ENCODE results near the gene CLEC9A. TPM values are rescaled to one million over a fixed set of nuclear protein-coding genes. Genes with fewer than 3 reads are reported as not detected.

The CLEC9A gene
- total RNA-seq, 4 donors from 2014 or later = not detected

DNA sequence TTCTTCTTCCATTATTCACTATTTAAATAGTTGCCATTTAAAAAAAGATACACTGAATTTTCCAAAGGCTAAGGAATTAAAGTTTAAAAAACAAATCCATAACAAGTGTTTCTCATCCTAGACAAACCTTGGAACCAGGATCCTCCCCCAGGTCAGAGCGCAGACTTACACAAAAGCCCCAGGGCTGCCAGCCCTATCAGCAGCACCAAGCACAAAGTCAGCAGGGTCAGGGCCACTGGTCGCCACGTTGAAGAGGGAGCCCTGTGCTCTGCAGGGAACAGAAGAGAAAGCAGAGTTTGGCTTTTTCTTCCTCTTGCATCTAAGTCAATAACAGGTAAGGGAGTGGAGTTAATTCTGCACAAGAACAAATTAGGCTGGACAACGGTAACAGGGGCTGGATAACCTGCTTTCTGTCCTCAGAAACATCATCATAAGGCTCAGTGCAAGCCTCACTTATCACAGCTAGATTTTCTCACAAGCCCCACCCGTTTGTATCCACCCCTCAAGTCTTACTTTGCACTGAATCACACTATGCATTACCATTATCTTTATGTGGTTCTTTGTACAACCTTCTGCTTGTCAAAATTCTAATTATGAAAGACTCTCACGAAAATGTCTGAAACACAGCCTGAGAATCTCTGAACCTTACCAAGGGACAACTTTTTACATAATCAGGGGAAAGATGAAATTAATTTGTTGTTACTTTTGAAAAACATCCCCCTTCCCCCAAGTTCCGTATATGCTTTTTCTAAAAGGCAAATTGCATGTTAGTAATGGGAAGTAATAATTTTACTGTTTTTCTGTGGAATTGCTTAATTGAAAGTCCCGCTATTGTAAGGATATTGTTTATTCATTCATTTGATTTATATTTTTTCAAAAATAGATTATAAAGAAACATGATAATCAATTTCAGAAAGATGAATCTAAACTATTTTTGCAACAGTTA is 58.7 kb downstream of the CLEC9A start:
- H3K27ac ChIP-seq = no peak overlapping the region
- intact Hi-C loops (cut with DNase I; ENCODE audit: low total_unique reads) = no loop called here
- no peak overlapping the region for H3K4me3 ChIP-seq
- H3K4me1 ChIP-seq = no peaks in the 10 kb centered on the region
- ATAC-seq (no peak), DNase-seq (no peak)
- H3K36me3 ChIP-seq = no peaks in the 10 kb centered on the region
- H3K9me3 ChIP-seq = no peaks in the 10 kb centered on the region
- H3K27me3 ChIP-seq = no peaks in the 10 kb centered on the region
- TF ChIP-seq POLR2A (IDR thresholded peaks at IDR 0.05) = no peak
- TF ChIP-seq, protein P1, sequence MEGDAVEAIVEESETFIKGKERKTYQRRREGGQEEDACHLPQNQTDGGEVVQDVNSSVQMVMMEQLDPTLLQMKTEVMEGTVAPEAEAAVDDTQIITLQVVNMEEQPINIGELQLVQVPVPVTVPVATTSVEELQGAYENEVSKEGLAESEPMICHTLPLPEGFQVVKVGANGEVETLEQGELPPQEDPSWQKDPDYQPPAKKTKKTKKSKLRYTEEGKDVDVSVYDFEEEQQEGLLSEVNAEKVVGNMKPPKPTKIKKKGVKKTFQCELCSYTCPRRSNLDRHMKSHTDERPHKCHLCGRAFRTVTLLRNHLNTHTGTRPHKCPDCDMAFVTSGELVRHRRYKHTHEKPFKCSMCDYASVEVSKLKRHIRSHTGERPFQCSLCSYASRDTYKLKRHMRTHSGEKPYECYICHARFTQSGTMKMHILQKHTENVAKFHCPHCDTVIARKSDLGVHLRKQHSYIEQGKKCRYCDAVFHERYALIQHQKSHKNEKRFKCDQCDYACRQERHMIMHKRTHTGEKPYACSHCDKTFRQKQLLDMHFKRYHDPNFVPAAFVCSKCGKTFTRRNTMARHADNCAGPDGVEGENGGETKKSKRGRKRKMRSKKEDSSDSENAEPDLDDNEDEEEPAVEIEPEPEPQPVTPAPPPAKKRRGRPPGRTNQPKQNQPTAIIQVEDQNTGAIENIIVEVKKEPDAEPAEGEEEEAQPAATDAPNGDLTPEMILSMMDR (IDR thresholded peaks at IDR 0.05 in 4 of 5, conservative IDR thresholded peaks at IDR 0.05 in 1 of 5) = no peak
- in situ Hi-C loops (cut with MboI; ENCODE audit: low sequenced_read_pairs in 4 of 4) = no loop called here

DNA sequence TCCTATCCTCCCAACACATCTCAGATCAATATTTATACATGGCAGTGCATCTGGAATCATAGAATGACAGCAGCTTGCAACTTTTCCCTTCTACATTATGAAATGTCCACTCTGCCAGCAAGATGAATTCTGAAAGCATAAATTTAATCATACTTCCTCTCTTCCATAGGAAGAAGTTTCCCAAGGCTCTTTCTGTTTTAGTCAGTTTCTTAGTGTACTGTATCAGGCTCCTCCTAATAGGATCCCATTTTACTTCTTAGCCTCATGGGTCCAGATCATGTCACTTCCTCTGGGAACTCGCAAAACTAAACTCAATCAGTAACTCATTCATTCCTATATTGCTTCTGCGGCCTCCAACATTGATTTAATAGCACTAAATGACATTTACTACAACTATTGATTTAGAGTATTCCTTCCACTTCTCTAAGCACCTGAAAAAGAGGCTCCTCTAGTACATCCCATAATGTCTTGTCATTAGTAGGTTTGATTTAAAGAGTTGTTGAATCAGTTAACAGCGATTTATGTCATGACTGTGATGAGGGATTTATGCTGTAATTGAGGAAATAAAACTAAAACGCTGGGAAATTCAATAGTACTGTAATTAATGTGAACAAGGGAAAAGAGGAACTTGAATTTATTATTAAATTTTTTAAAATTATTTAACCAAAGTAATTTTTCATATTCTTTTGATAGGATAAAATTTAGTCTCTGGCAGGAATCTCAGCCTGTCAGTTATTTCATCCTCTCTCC is 64.3 kb downstream of the CLEC9A start:
- intact Hi-C loops (cut with DNase I; ENCODE audit: low total_unique reads) (no loop called here), in situ Hi-C loops (cut with MboI; ENCODE audit: low sequenced_read_pairs in 4 of 4) (no loop called here)
- no peak for TF ChIP-seq POLR2A (IDR thresholded peaks at IDR 0.05)
- DNase-seq (no peak), ATAC-seq (no peak)
- H3K36me3 ChIP-seq = no peaks in the 10 kb centered on the region
- no peaks in the 10 kb centered on the region for H3K27me3 ChIP-seq
- H3K4me3 ChIP-seq = no peak overlapping the region
- H3K9me3 ChIP-seq = no peaks in the 10 kb centered on the region
- peak overlapping the region; percentile 9 to 75 (median 68) for H3K27ac ChIP-seq
- H3K4me1 ChIP-seq = no peaks in the 10 kb centered on the region

DNA sequence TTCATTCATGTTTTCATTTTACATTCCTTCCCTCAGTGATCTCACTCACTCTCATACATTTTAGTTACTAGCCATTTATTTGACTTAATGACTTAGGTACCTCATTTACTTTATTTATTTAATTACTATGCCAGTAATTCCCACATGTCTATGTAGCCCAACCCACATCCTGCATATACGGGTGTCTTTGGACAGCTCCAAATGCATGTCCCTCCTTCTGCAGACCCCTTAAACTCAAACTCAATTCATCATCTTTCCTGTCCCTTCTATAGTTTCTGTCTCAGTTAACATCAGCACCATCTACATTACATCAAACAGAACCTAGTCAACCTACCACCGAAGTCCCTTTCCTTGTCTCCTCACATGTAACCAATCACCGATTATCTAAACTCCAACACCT is 65.5 kb downstream of the CLEC9A start:
- ATAC-seq = no peak
- H3K36me3 ChIP-seq = no peaks in the 10 kb centered on the region
- TF ChIP-seq, protein P1 (IDR thresholded peaks at IDR 0.05 in 4 of 5, conservative IDR thresholded peaks at IDR 0.05 in 1 of 5) = no peak
- TF ChIP-seq POLR2A (IDR thresholded peaks at IDR 0.05) = no peak
- H3K4me3 ChIP-seq = peak overlapping the region in 2 of 4 donors; percentile 23 to 42
- intact Hi-C loops (cut with DNase I; ENCODE audit: low total_unique reads) (no loop called here), in situ Hi-C loops (cut with MboI; ENCODE audit: low sequenced_read_pairs in 4 of 4) (no loop called here)
- no peaks in the 10 kb centered on the region for H3K9me3 ChIP-seq
- H3K27ac ChIP-seq = peak overlapping the region; percentile 9 to 75 (median 68)
- H3K4me1 ChIP-seq = peaks cover 0 to 2% of the 10 kb centered on the region in 2 donors
- H3K27me3 ChIP-seq = no peaks in the 10 kb centered on the region
- DNase-seq = no peak

DNA sequence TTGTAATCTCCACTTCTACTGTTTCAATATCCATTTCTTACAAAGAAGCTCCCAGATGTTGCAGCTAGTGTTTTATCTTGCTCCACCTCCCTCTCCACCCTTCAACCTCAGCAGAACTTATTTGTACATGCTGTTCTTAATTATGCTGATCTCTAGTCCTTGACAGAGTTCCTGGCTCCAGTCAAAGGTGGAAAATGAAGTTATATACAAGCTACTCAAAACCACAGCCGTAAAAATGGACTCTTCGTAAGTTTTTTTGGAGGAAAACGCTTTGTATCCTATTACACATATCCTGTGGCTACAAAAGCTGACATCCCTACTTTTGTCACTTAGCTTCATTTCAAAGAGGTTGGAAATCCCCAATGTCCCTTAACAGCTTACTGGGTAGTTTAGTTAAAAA is 67.0 kb downstream of the CLEC9A start:
- TF ChIP-seq, protein P1 (IDR thresholded peaks at IDR 0.05 in 4 of 5, conservative IDR thresholded peaks at IDR 0.05 in 1 of 5) = no peak
- peak in 1 of 2 donors; percentile 37 for TF ChIP-seq POLR2A (IDR thresholded peaks at IDR 0.05)
- DNase-seq (no peak), ATAC-seq (peak; percentile 43 to 64)
- intact Hi-C loops (cut with DNase I; ENCODE audit: low total_unique reads) (no loop called here), in situ Hi-C loops (cut with MboI; ENCODE audit: low sequenced_read_pairs in 4 of 4) (no loop called here)
- peak overlapping the region; percentile 9 to 75 (median 68) for H3K27ac ChIP-seq
- no peaks in the 10 kb centered on the region for H3K36me3 ChIP-seq
- peak overlapping the region in 1 of 4 donors; percentile 42 for H3K4me3 ChIP-seq
- peaks cover 0 to 5% of the 10 kb centered on the region in 2 donors for H3K4me1 ChIP-seq
- no peaks in the 10 kb centered on the region for H3K9me3 ChIP-seq
- no peaks in the 10 kb centered on the region for H3K27me3 ChIP-seq

DNA sequence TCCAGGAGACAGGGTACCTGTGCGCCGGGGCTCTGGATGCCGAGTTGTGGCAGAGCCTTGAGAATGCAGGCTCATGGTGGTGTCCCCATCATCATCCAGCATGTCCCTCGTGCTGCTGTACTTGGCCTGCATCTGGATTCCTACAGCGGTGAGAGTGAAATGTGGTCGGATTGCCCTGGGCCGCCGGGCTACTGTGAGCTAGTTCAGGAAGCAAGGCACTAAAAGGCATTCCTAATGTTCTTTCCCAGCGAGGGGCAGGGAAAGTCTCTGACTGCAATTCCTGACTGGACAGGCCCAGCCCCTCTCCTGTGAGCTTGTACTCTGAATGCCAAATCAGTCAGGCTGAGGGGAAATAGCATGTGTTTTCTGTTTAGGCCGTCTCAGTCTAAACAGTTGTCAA is 68.3 kb downstream of the CLEC9A start, which contains the start of gene CLEC1A:
Gene CLEC1A, minus strand, starts transcription at position 195 of the 400 bp plus-strand sequence. Its CDS starts 63 bp downstream, at position 132.
- H3K27ac ChIP-seq = peak within 1 kb of the TSS; percentile 29 to 75 (median 68)
- no peaks in the 10 kb centered on the region for H3K36me3 ChIP-seq
- H3K9me3 ChIP-seq = no peaks in the 10 kb centered on the region
- H3K27me3 ChIP-seq = no peaks in the 10 kb centered on the region
- in situ Hi-C loops (cut with MboI; ENCODE audit: low sequenced_read_pairs in 4 of 4) (no loop called here), intact Hi-C loops (cut with DNase I; ENCODE audit: low total_unique reads) (no loop called here)
- peak within 1 kb of the TSS; percentile 27 to 42 (median 34) for H3K4me3 ChIP-seq
- peak; percentile 45 to 47 for ATAC-seq
- peaks cover 0 to 5% of the 10 kb centered on the region in 2 donors for H3K4me1 ChIP-seq
- TF ChIP-seq, protein P1 (IDR thresholded peaks at IDR 0.05 in 4 of 5, conservative IDR thresholded peaks at IDR 0.05 in 1 of 5) = no peak
- peak; percentile 48 to 69 for TF ChIP-seq POLR2A (IDR thresholded peaks at IDR 0.05)
- DNase-seq = no peak

Data from gastrocnemius medialis (tissue), 4 donors.